ENCODE results near the gene EFCAB8.

Gene EFCAB8

DNA sequence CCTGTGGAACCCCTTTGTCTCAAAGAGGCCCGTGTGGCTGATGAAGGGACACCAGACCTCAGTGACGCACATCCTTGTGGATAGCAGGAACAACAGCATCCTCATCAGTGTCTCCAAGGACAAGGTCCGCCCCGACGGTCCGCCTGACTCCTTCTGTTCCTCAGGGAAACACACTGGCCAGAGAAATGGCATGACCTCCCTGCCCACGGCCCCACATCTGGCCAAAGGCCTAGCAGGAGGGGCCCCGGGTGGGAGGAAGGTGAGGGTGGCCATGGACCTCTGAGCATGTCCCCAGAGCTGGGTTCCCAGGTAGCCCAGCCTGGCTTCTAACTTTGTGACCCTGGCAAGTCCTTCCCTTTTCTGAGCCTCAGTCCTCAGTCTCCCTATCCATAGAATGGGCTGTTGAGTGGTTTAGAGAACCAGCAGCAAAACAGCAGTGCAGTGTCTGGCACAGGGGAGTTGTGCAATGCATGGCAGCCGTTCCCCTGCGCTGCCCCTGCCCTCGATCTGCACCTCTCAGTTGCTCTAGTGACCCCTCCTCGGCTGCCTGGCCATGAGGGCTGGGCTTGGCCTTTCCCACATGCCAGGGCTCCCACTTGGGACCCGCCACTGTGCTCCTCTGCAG, 48.3 kb downstream of the EFCAB8 start:
- in situ Hi-C loops (cut with MboI; ENCODE audit: low pct_unique_long_range_greater_than_20kb, low sequenced_read_pairs), result no loop called here
- DNase-seq, result no peak

GRCh38 chr20:32907886-32908285, 49.2 kb downstream of the EFCAB8 start:
- in situ Hi-C loops (cut with MboI; ENCODE audit: low pct_unique_long_range_greater_than_20kb, low sequenced_read_pairs), result no loop called here

DNA sequence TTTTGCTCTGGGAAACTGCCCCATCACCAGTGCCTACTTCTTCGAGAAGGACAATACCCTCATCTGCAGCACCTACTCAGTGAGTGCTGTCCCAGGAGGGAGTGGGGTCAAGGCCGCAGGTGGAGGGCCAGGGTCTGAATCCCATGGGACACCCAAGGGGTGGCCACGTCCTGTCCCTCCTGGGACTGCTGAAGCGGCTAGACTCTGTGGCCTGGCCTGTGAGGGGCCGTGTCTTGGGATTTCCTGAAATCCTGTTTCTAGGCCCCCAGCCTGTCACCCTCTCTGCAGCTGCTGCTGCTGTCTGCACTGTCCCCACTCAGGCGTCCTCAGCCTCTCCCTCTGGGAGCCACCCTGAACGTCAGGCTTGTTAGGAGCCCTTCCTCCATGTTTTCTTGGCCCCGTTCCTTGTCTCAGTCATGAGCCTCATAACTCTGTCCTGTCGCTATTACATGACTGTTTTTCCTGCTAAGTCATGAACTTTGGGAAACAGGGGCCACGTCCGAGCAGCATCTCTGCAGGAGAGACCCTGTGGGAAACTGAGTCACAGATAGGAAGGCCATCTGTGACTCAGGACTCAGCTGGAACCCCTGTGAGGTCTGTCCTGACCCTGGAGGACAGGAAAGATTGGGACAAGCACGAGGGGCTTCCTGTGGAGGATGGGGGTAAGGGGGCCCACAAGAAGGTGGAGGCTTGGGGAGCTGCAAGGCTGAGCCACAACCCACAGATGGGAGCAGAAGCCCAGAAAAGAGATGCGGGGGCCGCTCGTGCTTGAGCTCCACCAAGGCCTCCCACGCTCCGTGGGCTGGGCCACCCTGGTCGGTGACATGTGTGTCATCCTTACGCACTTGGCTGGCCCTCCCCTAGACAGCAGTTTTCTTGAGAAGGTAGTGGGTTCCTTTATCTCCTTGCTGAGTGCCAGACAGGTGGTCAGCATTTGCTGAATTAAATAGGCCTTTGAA, 49.9 kb downstream of the EFCAB8 start:
- DNase-seq, result no peak
- in situ Hi-C loops (cut with MboI; ENCODE audit: low pct_unique_long_range_greater_than_20kb, low sequenced_read_pairs), result no loop called here

More at GRCh38 chr20:32907886-32908285, 49.2 kb downstream of the EFCAB8 start:
- DNase-seq, result no peak

GRCh38 chr20:32909451-32909850, 50.7 kb downstream of the EFCAB8 start:
- in situ Hi-C loops (cut with MboI; ENCODE audit: low pct_unique_long_range_greater_than_20kb, low sequenced_read_pairs), result no loop called here
- no peak for DNase-seq

- in situ Hi-C loops (cut with MboI; ENCODE audit: low pct_unique_long_range_greater_than_20kb, low sequenced_read_pairs), result no loop called here
Observed at GRCh38 chr20:32909896-32910571, 51.3 kb downstream of the EFCAB8 start.

GRCh38 chr20:32911355-32911754, 52.6 kb downstream of the EFCAB8 start:
- in situ Hi-C loops (cut with MboI; ENCODE audit: low pct_unique_long_range_greater_than_20kb, low sequenced_read_pairs), result no loop called here
- DNase-seq, result no peak

More at GRCh38 chr20:32909896-32910571, 51.3 kb downstream of the EFCAB8 start:
- no peak for DNase-seq

DNA sequence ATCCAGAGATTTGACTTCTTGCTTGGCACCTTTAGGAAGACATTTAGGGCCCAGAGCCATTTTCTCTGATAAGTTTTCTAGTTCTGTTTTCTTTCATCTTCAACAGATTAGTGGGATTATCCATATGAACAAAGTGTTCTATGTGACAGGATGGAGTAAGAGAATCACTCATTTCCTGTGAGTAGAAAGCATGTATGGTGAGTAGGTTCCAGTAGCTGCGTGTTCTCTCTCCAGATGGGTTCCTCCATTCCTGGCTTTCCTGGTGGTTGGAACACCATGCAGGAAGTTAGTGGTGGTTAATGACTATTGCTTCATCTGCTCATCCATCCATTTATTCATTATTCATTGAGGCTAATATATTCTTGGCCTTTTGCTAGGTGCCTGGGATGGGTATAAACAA, 54.0 kb downstream of the EFCAB8 start:
- in situ Hi-C loops (cut with MboI; ENCODE audit: low pct_unique_long_range_greater_than_20kb, low sequenced_read_pairs), result no loop called here
- no peak for DNase-seq

- in situ Hi-C loops (cut with MboI; ENCODE audit: low pct_unique_long_range_greater_than_20kb, low sequenced_read_pairs), result no loop called here
- no peak for DNase-seq
Observed at GRCh38 chr20:32914031-32914430, 55.3 kb downstream of the EFCAB8 start.

DNA sequence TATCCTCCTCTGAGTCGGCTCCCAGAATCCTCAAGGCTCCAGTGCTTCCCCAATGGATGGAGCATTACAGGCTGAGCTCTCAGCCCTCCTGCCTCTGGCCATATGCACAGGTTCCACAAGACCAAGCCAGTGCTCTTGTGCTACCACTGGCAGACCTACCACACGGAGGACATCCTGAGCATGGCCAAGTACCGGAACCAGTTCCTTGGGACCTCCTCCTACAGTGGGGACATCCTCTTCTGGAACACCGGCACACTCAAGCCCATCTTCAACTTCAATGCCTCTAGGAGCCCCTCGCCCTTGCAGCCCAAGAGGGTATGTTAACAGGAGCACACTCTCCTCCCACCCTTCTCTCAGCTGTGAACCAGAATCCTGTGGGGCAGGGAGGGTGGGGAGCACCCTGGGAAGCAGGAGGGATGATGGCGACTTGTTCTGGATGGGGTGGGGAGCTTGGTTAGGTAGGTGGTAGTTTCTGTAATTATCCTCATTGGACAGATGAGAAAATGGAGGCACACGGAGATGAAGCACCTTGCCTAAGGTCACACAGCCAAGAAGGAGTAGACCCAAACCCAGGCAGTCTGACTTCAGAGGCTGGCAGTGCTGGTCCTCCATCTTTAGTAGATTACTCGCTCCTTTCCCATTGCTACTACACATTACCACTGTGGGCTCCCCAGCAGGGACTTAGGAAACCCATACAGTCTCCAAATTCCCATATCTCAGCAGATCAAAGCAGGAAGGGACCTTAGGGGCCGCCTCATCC, 58.6 kb downstream of the EFCAB8 start:
- no peak for DNase-seq
- in situ Hi-C loops (cut with MboI; ENCODE audit: low pct_unique_long_range_greater_than_20kb, low sequenced_read_pairs), result no loop called here

DNA sequence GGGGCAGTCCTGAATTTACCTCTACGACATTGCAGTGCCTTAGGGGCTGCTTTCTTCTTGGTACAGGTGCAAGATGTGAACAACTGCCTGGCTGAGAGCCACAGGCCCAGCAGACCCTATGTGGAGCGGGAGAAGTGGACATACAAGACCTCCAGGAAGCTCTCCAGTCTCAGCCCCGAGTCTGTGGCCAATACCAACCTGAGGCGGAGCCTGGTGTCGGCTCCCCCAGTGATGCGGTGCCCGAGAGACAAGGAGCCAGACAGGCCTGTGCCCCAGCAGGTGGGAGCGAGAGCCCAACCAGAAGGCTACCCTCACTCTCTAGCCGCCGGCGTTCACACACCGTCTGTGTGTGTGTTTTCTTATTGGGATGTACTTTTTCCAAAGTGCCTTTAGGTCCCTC, 59.6 kb downstream of the EFCAB8 start:
- DNase-seq, result no peak
- in situ Hi-C loops (cut with MboI; ENCODE audit: low pct_unique_long_range_greater_than_20kb, low sequenced_read_pairs), result no loop called here

DNA sequence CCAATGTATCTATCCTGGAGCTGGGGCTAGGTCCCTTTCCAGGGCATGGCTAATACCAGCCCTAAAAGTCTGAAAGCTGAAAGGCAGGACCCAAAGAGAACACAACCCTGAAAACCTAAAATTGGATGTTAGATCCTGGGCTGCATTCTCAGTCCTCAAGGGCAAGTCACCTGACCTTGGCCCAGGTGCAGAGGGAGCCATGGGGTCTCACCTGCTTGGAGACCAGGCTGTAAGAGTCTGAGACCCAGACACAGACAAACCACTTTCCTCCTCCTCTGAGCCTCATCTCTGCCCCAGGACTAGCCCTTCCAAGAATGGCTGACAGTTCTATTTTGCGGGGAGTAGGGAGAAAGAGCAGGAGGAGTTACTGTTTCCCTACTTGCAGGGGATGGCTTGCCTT, 60.0 kb downstream of the EFCAB8 start:
- in situ Hi-C loops (cut with MboI; ENCODE audit: low pct_unique_long_range_greater_than_20kb, low sequenced_read_pairs), result no loop called here
- no peak for DNase-seq

DNA sequence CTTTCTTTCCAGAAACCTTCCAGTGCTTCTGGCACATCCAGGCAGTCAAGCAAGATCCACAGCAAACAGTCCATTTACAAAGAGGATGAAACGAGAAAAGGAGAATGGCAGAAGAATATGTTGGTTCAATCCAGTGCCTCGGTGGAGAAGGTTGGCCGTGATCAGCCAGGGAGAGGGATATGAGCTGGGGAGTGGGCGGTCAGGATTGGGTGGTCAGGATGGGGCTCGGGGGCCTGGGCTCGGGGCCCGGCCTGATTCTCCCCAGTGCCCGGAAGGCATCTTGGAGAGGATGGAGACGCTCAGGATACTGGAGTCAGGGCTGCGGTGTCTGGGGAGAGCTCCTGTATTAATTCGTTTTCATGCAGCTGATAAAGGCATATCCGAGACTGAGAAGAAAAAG, 61.3 kb downstream of the EFCAB8 start:
- in situ Hi-C loops (cut with MboI; ENCODE audit: low pct_unique_long_range_greater_than_20kb, low sequenced_read_pairs), result no loop called here
- no peak for DNase-seq

- in situ Hi-C loops (cut with MboI; ENCODE audit: low pct_unique_long_range_greater_than_20kb, low sequenced_read_pairs), result no loop called here
- no peak for DNase-seq
Observed at GRCh38 chr20:32920530-32921298, 62.0 kb downstream of the EFCAB8 start.

DNA sequence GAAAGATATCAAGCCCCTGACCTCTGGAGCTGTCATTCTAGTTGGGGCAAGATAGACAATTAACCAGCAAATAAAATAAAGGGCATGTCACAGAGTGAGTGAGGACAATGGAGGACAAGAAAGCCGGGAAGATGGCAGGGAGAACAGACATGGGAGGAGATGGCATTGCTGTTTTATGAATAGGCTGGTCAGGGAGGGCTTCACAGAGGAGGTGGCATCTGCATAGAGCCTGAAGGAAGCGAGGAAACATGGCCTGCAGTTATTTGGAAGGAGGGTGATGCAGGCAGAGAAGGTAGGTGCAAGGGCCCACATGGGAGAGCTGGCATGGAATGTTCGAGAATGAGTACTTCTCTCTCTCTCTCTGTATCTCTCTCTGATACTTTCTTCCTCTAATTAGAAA, 63.7 kb downstream of the EFCAB8 start:
- no peak for DNase-seq
- in situ Hi-C loops (cut with MboI; ENCODE audit: low pct_unique_long_range_greater_than_20kb, low sequenced_read_pairs), result no loop called here

DNA sequence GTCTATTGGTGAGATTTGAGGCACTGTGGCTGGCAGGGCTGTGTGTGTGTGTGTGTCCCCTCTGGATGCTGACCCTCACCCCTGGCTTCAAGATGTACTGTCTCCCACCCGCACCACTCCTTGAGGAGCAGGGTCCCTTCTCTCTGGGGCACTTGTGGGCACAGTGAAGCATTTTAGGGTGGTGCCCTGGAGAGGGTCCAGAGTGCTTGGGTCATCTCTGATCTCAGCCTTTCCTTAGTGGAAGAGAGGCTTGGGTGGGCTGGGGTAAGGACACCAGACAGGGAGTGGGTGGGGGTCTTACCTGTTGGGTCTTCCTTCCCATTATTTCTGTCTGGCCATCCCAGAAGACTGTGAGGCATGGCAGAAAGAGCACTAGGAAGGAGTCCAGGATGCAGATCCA, 66.1 kb downstream of the EFCAB8 start:
- in situ Hi-C loops (cut with MboI; ENCODE audit: low pct_unique_long_range_greater_than_20kb, low sequenced_read_pairs), result no loop called here
- no peak for DNase-seq

GRCh38 chr20:32925481-32926196, 66.9 kb downstream of the EFCAB8 start:
- no peak for DNase-seq
- in situ Hi-C loops (cut with MboI; ENCODE audit: low pct_unique_long_range_greater_than_20kb, low sequenced_read_pairs), result no loop called here

- no peak for DNase-seq
- in situ Hi-C loops (cut with MboI; ENCODE audit: low pct_unique_long_range_greater_than_20kb, low sequenced_read_pairs), result no loop called here
Observed at GRCh38 chr20:32929162-32929561, 70.4 kb downstream of the EFCAB8 start.

- DNase-seq, result no peak
- in situ Hi-C loops (cut with MboI; ENCODE audit: low pct_unique_long_range_greater_than_20kb, low sequenced_read_pairs), result no loop called here
Observed at GRCh38 chr20:32930181-32930580, 71.5 kb downstream of the EFCAB8 start.
